ENCODE measurements around the gene PDE6D.

The PDE6D gene

DNA sequence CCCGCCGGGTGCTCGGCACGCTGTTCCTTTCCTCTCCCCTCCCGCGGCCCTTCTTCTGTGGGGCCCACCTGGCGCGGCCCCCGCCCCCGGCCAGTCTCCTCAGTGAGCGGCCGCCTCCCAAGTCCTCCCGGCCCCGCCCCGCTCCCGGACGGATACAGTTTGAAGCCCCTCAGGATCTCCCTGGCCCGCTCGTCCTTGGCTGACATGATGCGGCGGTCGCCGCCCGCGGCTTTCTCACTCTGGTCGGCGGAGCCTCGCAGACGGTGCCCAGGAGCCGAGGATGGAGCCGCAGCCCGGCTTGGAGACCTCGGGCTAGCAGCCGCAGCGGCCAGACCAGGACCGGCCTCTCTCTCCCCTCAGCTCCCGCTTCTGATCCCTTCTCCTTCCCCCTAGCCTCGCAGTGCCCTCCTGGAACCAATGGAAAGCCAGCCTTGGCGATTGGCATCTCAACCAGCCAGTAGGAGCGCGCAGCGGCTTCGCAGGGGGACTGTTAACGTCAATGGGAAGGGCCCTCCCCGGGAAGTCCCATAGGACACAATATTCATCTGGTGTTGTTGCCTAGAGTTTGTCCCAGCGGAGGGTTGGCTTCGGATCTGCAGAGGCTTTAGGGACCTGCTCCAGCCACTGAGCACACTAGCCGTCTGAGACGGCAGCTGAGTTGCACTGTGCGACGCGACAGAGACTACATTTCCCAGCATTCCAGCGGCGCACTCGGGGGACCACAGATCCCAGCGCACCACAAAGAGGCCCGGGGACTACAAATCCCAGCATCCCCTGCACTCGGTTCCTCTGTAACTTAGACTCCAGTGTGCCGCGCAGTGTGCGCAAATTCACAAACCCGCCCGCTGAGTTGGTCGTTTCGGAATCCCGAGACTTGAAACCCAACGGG is at the start of gene PDE6D:
Gene PDE6D (minus strand): TSS at position 374 of the 889 bp plus-strand sequence. CDS start 168 bp downstream, at position 206.
- DNase-seq: peak; percentile 97

DNA sequence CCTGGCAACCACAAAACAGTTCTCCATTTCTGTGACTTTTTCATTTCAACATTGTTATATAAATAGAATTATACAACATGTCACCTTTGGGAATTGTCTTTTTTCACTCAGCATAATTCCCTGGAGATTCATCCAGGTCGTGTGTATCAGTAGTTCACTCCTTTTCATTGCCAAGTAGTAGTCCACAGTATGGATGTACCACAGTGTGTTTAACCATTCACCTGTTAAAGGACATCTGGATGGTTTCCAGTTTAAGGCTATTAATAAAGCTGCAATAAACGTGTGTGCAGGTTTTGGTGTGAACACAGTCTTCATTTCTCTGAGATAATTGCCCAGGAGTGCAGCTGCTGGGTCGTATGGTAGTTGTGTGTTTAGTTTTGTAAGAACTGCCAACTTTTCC is 40.8 kb upstream of the PDE6D start:
- no peak for DNase-seq

DNA sequence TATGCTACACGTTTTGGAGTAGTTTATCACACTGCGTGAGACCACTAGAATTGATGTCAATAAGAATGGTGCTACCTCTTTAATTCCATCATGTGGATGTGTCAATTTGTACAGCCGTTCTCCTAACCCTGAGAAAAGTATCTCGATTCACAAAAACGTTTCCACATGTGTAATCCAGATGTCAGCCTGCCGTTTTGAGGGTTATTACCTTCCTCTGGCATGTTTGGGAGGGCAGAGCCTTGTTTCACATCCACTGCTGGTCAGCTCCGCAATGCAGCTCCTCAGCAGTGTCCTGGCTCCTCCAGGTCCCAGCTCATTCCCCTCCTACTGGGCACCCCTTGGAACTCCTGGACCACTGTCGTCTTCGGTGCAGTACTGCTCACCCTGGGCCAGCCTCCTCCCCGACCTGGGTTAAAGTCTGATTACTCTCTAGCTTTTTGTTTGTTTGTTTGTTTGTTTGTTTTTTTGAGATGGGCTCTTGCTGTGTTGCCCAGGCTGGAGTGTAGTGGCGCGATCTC is 39.8 kb upstream of the PDE6D start:
- DNase-seq: no peak

DNA sequence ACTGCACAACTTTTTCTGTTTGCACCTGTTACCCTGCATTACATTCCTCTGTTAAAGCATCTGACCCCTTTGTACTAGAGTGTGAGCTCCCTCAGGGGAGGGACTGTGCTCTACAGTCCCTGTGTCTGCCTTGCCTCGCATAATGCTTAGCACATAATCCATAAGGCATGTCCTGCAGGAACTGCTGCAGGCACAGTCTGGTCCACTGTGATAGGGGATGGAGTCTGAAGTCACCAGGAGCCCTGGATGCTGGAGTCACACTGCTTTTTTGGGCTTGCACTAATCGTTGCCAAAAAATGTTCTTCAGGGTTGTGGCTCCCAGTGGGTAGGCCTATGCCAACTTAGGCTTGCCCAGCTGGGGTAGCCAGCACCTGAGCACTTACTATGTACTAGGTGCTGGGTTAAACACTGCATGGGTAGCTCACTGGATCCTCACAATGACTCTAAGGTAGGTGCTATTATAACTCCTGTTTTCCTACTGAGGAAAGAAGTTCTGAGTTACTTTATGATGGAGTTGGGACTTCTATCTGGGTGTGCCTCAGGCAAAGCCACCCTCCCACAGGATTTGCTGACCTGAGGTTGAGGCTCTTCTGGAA is 38.5 kb upstream of the PDE6D start:
- no peak for DNase-seq

DNA sequence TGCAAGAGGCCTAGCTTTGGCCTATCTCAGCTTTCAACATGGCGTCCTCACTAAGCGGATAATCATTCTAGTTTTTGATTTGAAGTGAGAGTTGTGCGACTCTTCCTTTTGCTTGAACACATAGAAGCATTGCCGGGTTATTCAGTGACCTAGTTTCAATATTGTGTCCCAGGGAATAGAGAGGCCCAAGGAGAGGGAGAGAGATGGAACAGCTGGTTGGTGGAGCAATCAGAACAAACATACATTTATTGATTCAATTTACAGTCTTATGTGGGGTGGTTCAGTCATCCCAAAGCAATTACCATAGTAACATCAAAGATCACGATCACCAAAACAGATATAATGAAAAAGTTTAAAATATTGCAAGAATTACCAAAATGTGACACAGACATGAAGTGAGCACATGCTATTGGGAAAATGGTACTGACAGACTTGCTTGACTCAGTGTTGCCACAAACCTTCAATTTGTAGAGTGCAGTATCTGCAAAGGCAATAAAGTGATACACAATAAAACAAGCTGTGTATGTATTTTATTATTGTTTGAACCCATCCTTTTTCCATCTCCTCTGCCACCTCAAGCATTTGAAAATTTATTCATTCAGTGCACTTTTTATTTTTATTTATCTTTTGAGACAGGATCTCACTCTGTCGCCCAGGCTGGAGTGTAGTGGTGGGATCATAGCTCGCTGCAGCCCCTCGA is 35.4 kb upstream of the PDE6D start:
- DNase-seq: no peak

DNA sequence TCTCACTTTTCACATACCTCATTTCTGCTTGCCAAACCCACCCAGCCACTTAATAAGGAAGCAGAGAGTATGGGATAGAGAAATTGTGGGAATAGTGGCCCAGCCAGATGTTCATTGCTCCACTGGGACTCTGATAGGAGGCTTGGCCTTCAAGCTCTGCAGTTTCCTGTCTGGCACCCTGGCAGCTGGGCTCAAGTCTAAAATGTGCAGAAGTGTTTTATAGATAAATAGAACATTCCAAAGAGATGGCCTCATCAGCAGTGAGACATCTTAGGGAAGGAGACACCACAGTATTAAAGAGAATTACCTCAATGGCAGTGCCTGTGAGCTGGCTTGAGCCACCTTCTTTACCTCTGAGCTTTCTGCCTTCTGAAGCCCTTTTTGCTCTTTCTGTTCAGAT is 29.8 kb upstream of the PDE6D start:
- no peak for DNase-seq

DNA sequence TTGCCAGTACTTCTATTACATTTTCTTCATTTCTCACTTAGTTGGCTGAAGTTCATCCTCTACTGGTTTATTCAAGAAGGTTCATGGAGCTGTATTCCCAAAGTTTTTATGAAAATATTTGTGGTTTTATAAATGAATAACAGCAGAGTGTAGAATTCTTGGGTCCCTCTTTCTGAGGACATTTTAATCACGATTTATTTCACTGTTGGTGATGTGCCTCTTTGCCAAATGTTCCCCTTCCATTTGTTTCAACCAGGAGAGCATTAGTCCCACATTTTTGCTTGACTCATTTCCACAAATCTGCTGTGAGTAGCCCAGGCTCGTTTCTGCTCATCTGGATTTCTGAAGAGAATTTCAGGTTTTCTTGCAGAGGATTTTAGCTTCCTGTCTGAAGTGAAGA is 25.9 kb upstream of the PDE6D start:
- DNase-seq: no peak

DNA sequence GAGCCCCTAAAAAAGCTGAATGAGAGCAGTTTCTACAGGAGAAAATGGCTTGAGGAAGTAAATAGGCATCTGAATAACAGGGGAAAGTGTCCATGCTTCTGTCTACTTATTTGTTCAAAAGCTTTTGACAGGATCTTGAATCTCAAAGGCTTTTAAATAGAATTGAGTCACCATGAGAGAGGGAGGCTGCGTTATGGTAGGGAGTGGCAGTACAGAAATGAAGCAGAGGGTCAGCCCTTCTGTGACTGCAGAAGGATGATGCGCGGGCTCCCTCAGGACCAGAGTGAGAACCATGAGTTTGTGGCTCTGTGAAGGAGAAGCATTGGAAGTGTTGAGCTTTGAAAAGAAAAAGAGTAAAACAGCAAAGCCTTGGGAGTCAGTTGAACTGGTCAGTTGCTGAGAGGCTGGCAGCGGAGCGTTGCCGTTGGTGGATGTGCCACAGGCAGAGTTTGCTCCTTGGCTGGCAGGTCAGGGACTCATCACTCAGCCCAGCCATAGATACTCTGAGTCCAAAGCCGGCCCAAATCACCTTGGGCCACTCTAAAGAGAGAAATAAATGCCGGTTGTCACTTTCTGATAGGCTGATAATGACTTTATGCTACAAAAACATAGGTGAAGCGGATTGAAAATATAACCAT is 22.5 kb upstream of the PDE6D start:
- no peak for DNase-seq

DNA sequence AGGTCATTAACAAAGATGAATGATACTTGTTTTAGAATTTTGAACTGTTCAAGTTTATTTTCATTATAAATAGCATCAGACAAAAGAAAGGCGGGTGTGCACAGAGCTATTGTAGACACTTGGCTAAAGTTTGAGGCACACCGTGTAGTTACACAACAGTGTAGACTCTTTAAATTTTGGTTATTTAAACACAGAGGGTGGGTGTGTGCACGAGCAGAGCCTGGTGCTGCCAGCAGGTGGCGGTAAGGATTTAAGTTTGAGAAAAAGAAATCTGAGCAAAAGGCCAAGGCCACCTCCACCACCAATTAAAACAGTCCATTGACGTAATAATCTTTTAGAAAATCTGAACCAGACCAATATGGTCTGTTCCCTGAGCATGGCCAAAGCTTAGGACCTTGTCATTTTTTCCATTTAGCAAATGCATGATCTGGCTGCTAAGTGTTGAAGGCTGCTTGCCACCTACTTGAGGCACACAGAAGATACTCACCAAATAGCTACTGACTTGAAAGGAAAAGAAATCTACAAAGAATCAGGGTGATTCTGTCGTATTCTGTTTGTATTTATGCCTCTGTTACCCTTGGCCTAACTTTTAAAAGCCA is 19.5 kb upstream of the PDE6D start:
- peak; percentile 37 for DNase-seq

DNA sequence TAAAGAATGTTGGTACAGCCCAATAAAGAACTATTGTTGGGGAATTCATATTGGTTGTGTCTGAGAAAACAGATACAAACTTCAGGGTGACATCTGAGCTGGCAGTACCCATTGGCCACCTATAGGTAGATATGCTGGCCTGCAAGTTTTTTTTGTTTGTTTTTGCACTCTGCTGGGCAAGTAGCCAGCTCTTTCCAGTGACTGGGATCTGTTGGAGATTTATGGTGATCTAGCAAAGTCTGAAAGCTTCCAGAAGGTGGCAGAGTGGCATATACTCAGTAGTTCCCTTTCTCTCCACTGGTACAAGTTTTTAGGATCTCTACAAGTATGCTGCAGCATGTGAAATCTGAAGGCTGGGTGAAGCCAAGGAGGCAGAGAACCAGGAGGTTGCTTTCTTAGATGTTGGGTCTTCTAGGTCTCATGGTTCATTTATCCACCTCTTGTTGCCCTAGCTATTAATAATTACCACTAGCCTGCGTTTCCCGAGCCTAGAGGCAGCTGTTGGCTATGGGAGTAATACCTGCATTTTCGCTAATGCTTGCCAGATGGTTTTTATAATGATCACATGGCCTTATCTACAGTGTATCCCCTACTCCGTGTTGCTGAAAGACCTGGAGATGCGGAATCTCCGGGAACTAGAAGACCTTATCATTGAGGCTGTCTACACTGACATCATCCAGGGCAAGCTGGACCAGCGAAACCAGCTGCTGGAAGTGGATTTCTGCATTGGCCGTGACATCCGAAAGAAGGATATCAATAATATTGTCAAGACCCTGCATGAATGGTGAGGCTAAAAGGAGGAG is 14.6 kb upstream of the PDE6D start:
- no peak for DNase-seq

DNA sequence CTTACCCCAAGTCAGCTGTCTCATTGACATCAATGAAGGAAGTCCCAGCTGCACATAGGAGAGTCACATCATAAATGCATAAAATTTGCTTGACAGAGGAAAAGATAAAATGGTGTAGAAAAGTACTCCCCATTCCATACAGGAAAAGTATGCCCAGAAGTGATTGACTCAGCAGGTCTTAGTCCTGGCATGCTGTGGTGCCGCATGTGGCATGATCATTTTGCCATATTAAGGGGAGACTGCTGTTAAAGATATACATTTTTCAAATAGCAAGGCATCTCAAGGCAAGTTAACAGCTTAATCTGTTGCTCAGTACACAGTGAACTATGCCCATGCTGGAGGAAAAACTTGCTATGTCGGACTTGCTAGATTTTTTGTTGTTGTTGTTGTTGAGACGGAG is 13.3 kb upstream of the PDE6D start:
- no peak for DNase-seq

DNA sequence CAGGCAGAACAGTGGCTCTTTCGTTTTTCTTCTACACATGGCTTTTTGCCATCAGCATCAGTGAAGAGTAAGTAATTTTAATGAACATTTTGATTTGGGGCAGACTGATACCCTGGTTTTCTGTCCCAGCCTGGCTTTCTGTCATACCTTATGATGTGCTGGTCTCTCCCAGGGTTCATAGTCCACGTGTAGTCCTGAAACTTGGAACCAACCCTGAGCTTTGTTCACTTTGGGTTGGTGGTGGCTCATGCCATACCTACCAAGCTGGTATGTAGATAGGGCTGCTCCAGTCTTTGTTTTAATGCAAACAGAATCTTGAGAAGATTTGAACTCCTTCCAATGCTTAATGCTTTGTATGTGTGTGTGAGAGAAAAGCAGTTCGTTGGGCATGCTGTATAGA is 10.0 kb upstream of the PDE6D start:
- no peak for DNase-seq

DNA sequence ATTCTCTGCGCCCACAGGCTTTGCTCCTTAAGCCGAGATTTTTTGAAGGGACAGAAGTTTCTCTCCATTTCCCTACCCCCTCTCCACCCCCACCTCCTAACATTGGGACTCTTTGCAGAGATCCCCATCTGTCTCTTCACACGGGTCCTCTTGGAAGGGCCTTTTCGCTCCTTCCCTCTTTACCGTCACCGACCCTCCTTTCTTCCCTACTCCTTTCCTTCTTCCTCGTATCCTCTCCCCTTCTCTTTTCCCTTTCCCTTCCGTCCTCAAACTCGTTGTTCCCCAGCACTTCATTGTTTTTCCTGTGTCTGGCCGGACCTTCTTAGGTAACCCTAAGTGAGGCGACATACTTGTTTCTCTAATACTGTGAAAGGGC is 5.8 kb upstream of the PDE6D start:
- no peak for DNase-seq

DNA sequence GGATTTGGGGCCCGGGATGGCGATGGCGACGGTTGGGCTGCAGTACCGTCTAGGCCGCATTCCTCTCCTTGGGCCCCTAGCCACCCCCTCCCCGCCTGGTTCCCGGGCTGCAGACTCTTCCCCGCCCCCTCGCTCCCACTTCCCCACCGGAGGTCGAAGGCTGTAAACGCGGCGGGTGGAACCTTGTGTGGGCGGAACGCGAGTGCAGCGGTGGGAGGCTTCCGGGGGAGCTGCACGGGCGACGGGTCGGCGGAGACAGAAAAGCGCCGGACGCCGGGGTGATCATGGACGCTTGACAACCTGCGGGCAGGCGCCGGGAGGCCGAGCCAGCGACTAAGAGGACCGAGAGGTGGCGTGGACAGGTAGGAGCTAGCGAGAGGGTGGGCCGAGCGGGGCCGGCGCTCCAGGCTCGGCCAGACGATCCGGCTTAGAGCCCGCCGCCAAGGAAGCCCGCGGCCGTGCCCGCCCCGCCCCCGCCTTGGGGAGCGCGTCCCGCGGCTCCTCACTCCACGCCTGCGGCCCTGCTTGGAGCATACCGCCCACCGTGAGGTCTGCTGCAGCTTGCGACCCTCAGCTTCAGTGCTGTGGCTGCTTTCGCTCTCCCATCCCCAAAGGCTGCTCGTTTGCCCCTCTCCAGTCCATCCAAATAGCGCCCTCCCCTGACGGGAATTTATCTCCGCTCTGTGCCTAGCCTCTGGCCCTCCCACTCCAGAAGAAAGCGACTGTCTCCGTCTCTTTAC is 5.3 kb upstream of the PDE6D start, which contains the start of gene COPS7B:
Gene COPS7B (plus strand): TSS at position 269 of the 740 bp plus-strand sequence. CDS start 2,126 bp downstream, outside the sequence.
- DNase-seq: peak; percentile 84

DNA sequence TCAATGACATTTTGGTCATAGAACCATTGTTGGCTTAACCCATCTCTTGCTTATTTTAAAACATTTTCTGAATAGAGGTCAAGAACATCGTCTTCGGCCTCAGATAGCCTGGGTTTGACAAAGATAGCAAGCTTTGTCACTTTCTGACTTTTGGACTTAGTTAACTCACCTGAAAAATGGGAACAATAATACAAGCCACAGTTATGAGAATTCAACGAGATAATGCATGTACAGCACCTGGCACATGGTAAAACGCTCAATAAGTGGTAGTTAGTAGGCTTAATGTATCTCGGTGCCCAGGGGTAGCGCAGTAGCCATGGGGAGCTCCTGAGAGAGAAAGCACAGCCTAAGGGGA is 4.7 kb upstream of the PDE6D start:
- no peak for DNase-seq

DNA sequence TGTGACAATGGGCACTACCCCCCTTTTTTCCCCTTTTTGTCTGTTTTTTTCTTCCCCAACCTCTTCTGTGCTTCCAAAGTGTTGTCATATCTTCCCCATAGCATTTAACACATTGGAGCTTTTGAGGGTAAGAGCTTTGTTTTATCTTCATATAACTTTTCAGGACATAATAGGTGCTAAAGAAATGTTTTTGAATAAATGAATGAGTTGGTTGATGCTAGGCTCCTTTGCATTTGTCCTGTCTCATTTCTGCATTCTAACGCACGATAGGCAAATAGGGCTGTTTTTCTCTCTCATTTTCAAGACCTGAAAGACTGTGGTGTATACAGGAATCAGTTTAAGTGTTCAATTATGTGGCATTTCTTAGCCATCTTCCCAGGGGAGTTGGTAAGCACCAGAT is 4.3 kb upstream of the PDE6D start:
- no peak for DNase-seq

DNA sequence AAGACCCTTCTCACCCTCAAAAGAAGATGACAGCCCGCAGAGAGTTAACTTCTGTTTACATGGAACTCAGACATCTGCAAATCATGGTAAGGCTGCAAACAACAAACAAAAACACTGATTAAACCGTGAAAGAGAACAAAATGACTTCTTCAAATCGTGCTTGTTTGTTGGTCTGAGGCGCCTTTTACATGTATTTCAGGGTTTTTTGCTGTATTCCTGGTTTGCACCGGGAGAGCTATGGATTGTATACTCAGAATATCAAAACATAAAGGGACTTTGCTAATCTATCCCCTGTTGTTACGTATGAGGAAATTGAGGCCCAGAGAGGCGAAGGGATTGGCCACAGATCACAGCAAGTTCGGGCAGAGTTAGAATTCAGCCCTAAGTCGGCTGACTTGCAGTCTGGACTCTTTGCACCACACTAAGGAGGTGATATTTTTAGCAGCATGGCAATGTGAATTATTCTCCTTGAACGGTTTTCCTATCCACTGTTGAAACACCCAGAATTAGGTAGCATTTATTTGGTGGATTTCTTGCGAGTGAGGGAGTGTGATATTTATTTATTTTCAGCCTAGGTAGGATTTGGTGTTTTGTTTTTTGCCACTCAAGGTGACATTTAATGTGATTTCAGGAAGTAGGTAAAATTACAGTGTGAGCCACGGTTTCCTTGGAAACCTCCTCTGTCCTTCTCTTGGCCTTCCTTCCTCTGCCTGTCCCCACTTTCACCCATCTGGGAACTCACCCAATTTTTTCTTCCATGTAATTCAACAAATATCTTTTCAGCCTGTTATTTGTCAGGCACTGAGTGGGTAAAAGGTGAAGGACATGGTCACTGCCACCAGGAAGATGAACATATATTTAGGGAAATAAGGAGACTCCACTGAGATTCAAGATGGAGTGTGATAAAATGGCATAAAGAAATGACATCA is 980 bp upstream of the PDE6D start:
- DNase-seq: peak; percentile 52

DNA sequence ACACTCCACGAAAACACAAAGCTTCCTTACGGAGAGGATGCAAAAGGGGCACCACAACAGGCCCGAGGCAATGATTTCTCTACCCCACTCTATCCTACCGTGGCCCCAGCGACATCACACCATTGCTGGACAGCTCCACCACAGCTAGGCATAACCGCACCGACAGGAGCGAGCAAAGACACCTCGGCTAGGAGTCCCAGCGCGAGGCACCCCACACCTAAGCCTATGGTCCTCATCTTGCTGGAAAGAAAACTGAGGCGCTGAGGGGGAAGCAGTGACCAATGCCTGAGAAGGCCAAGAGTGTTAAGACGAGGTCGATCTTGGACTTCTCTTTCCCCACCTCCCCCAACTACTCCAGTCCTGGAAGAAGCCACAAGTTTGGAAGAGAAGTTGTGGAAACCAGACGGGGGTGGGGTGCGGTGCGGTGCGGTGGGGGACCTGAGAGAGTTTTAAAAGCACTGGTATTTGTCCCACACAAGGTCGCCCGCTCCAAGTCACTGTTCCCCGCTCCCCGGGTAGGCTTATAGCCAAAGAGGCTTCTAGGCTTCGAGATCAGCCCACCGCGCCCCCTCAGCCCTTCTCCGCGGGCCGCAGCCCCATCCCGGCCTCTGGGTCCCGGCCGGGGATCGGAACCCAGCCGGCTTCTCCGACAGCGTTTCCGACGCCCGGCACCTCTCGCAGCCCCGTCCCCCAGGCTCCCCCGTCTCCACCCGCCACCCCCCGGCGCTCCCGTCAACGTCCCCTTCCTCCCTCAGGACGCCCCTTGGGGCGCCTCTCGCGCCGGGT is 766 bp downstream of the PDE6D start:
- no peak for DNase-seq
